CD4-positive, CD25-positive, alpha-beta regulatory T cell (primary cell): ENCODE measurements around the gene TELO2. TPM values are rescaled to one million over a fixed set of nuclear protein-coding genes. Genes with fewer than 3 reads are reported as not detected.

Source experiments
- ATAC-seq, 2 donors: fragments of 150-1000 bp; cut with Tn5 transposase; one replicate each; pipeline ENCODE4 v1.10.0; 2021; ENCODE audit warnings: low read depth in 2 of 2, moderate number of reproducible peaks in 2 of 2, moderate library complexity in 1 of 2
- DNase-seq, 3 donors: peaks; one replicate each; pipeline versions ENCODE4 v3.0.0 to v3.0.0-alpha.2; 2012 to 2022; ENCODE audit warnings: mixed read lengths in 1 of 3
- H3K27ac ChIP-seq: one replicate; pipeline ENCODE4 v1.7.0; 2013; ENCODE audit warnings: mild to moderate bottlenecking, low read length; ENCODE audit not compliant: insufficient read depth, poor library complexity, severe bottlenecking
- H3K27me3 ChIP-seq: one replicate; pipeline ENCODE4 v1.7.0; 2013; ENCODE audit warnings: low read length; ENCODE audit not compliant: control insufficient read depth, insufficient read depth
- H3K36me3 ChIP-seq: one replicate; pipeline ENCODE4 v1.7.0; 2013; ENCODE audit warnings: mild to moderate bottlenecking, low read length, moderate library complexity; ENCODE audit not compliant: control insufficient read depth, insufficient read depth
- H3K4me1 ChIP-seq: 2 replicates; pipeline ENCODE4 v1.7.0; 2013; ENCODE audit warnings: mild to moderate bottlenecking, low read length; ENCODE audit not compliant: insufficient read depth, control insufficient read depth, poor library complexity, severe bottlenecking
- H3K4me3 ChIP-seq: one replicate; pipeline ENCODE4 v1.7.0; 2013; ENCODE audit warnings: low read depth, mild to moderate bottlenecking, low read length, moderate library complexity
- H3K9me3 ChIP-seq, 2 experiments: 1 replicate in 1 of 2; 2 replicates in 1 of 2; pipeline ENCODE4 v1.7.0; 2013; ENCODE audit warnings: low read length in 2 of 2, mild to moderate bottlenecking in 1 of 2, moderate library complexity in 1 of 2; ENCODE audit not compliant: control insufficient read depth in 2 of 2
- H3K27ac Mint-ChIP-seq, 3 donors: one replicate each; pipeline ENCODE4 v1.8.0; 2020 to 2022; ENCODE audit warnings: mild to moderate bottlenecking in 3 of 3, mixed read lengths in 3 of 3, moderate library complexity in 2 of 3
- H3K27me3 Mint-ChIP-seq: one replicate; pipeline ENCODE4 v1.8.0; 2022; ENCODE audit warnings: mild to moderate bottlenecking, mixed read lengths
- H3K36me3 Mint-ChIP-seq: one replicate; pipeline ENCODE4 v1.8.0; 2020; ENCODE audit warnings: mixed read lengths
- H3K4me1 Mint-ChIP-seq, 4 donors: one replicate each; pipeline ENCODE4 v1.8.0; 2020 to 2022; ENCODE audit warnings: mixed read lengths in 4 of 4, mild to moderate bottlenecking in 1 of 4
- H3K4me3 Mint-ChIP-seq, 4 donors: one replicate each; pipeline ENCODE4 v1.8.0; 2020 to 2022; ENCODE audit warnings: mild to moderate bottlenecking in 4 of 4, mixed read lengths in 4 of 4, moderate library complexity in 3 of 4
- H3K9me3 Mint-ChIP-seq, 7 donors: one replicate each; pipeline ENCODE4 v1.8.0; 2020 to 2022; ENCODE audit warnings: mixed read lengths in 7 of 7, mild to moderate bottlenecking in 3 of 7, moderate library complexity in 2 of 7
- polyA plus RNA-seq, 4 donors: library from polyadenylated mRNA; unstranded; fragments of 300-500 nt; fragmentation: Illumina TruSeq; gene quantifications; one replicate each; pipeline ENCODE4 v1.2.3, GENCODE V29; 2021
- total RNA-seq: library from RNA; stranded (reverse); gene quantifications from one replicate; pipeline ENCODE4 v1.2.3, GENCODE V29; 2022

Gene TELO2
- total and polyA plus RNA-seq, 5 donors from 2014 or later: 9.1 to 27.4 (median 12.0) TPM

- ATAC-seq: no peak
- Histone ChIP-seq H3K27me3 (no peaks in the 10 kb centered on the region), H3K4me1 (no peaks in the 10 kb centered on the region), H3K27ac (no peak overlapping the region), H3K4me3 (no peak overlapping the region), H3K9me3 (no peaks in the 10 kb centered on the region), H3K36me3 (peaks cover 26% of the 10 kb centered on the region)
- H3K4me1 Mint-ChIP-seq: peaks cover 0 to 3% (median 0%) of the 10 kb centered on the region in 4 donors
- no peak overlapping the region for H3K27ac Mint-ChIP-seq
- DNase-seq: no peak
- H3K9me3 Mint-ChIP-seq: no peaks in the 10 kb centered on the region
- no peak overlapping the region for H3K4me3 Mint-ChIP-seq
- H3K27me3 Mint-ChIP-seq: no peaks in the 10 kb centered on the region
- H3K36me3 Mint-ChIP-seq: peaks cover 16% of the 10 kb centered on the region
Observed at GRCh38 chr16:1453316-1453715, 39.8 kb upstream of the TELO2 start.

GRCh38 chr16:1454561-1454960 is 38.6 kb upstream of the TELO2 start:
- Mint-ChIP-seq H3K9me3 (no peaks in the 10 kb centered on the region), H3K27me3 (no peaks in the 10 kb centered on the region), H3K27ac (no peak overlapping the region), H3K4me1 (peaks cover 0 to 3% (median 0%) of the 10 kb centered on the region in 4 donors), H3K36me3 (peaks cover 16% of the 10 kb centered on the region), H3K4me3 (no peak overlapping the region)
- no peak for DNase-seq
- peaks cover 25% of the 10 kb centered on the region for H3K36me3 ChIP-seq
- ATAC-seq: no peak
- no peaks in the 10 kb centered on the region for H3K4me1 ChIP-seq
- no peaks in the 10 kb centered on the region for H3K27me3 ChIP-seq
- no peak overlapping the region for H3K27ac ChIP-seq
- no peaks in the 10 kb centered on the region for H3K9me3 ChIP-seq
- H3K4me3 ChIP-seq: no peak overlapping the region

- no peak overlapping the region for H3K27ac Mint-ChIP-seq
- Histone ChIP-seq H3K4me1 (no peaks in the 10 kb centered on the region), H3K27ac (no peak overlapping the region), H3K27me3 (no peaks in the 10 kb centered on the region), H3K36me3 (peaks cover 25% of the 10 kb centered on the region), H3K9me3 (no peaks in the 10 kb centered on the region), H3K4me3 (no peak overlapping the region)
- peaks cover 0 to 1% (median 0%) of the 10 kb centered on the region in 7 donors for H3K9me3 Mint-ChIP-seq
- no peak overlapping the region for H3K4me3 Mint-ChIP-seq
- H3K27me3 Mint-ChIP-seq: no peaks in the 10 kb centered on the region
- peaks cover 0 to 3% (median 0%) of the 10 kb centered on the region in 4 donors for H3K4me1 Mint-ChIP-seq
- ATAC-seq: no peak
- H3K36me3 Mint-ChIP-seq: peaks cover 16% of the 10 kb centered on the region
- no peak for DNase-seq
Observed at GRCh38 chr16:1455190-1456171, 37.7 kb upstream of the TELO2 start.

GRCh38 chr16:1456951-1457350 is 36.2 kb upstream of the TELO2 start:
- no peak for ATAC-seq
- no peaks in the 10 kb centered on the region for H3K4me1 ChIP-seq
- H3K36me3 ChIP-seq: peaks cover 25% of the 10 kb centered on the region
- Mint-ChIP-seq H3K36me3 (peaks cover 12% of the 10 kb centered on the region), H3K27ac (no peak overlapping the region), H3K27me3 (no peaks in the 10 kb centered on the region), H3K9me3 (peaks cover 0 to 1% (median 0%) of the 10 kb centered on the region in 7 donors), H3K4me1 (peaks cover 0 to 3% (median 0%) of the 10 kb centered on the region in 4 donors), H3K4me3 (no peak overlapping the region)
- H3K9me3 ChIP-seq: no peaks in the 10 kb centered on the region
- H3K4me3 ChIP-seq: no peak overlapping the region
- H3K27ac ChIP-seq: no peak overlapping the region
- DNase-seq: no peak
- no peaks in the 10 kb centered on the region for H3K27me3 ChIP-seq

- peaks cover 9% of the 10 kb centered on the region for H3K36me3 Mint-ChIP-seq
- H3K27ac Mint-ChIP-seq: no peak overlapping the region
- H3K27me3 ChIP-seq: no peaks in the 10 kb centered on the region
- H3K9me3 Mint-ChIP-seq: peaks cover 0 to 1% (median 0%) of the 10 kb centered on the region in 7 donors
- no peaks in the 10 kb centered on the region for H3K9me3 ChIP-seq
- no peaks in the 10 kb centered on the region for H3K27me3 Mint-ChIP-seq
- peaks cover 22% of the 10 kb centered on the region for H3K36me3 ChIP-seq
- H3K4me1 Mint-ChIP-seq: peaks cover 0 to 3% (median 0%) of the 10 kb centered on the region in 4 donors
- H3K27ac ChIP-seq: no peak overlapping the region
- no peak overlapping the region for H3K4me3 ChIP-seq
- ATAC-seq: no peak
- no peaks in the 10 kb centered on the region for H3K4me1 ChIP-seq
- no peak for DNase-seq
- H3K4me3 Mint-ChIP-seq: no peak overlapping the region
Observed at GRCh38 chr16:1457489-1458245, 35.5 kb upstream of the TELO2 start.

GRCh38 chr16:1458336-1458976 is 34.7 kb upstream of the TELO2 start:
- Mint-ChIP-seq H3K36me3 (peaks cover 9% of the 10 kb centered on the region), H3K4me3 (no peak overlapping the region), H3K9me3 (peaks cover 0 to 1% (median 0%) of the 10 kb centered on the region in 7 donors), H3K27me3 (no peaks in the 10 kb centered on the region), H3K27ac (peak overlapping the region in 1 of 3 donors; percentile 25), H3K4me1 (peaks cover 0 to 3% (median 0%) of the 10 kb centered on the region in 4 donors)
- Histone ChIP-seq H3K27me3 (no peaks in the 10 kb centered on the region), H3K4me1 (no peaks in the 10 kb centered on the region), H3K36me3 (peaks cover 20% of the 10 kb centered on the region), H3K4me3 (no peak overlapping the region), H3K27ac (no peak overlapping the region), H3K9me3 (no peaks in the 10 kb centered on the region)
- ATAC-seq: no peak
- no peak for DNase-seq

GRCh38 chr16:1458977-1459341 is 34.2 kb upstream of the TELO2 start:
- ATAC-seq: peak; percentile 29 to 48
- H3K36me3 Mint-ChIP-seq: peaks cover 6% of the 10 kb centered on the region
- H3K27ac ChIP-seq: no peak overlapping the region
- H3K27me3 ChIP-seq: no peaks in the 10 kb centered on the region
- H3K4me3 ChIP-seq: no peak overlapping the region
- no peak for DNase-seq
- no peaks in the 10 kb centered on the region for H3K4me1 ChIP-seq
- peaks cover 0 to 1% (median 0%) of the 10 kb centered on the region in 7 donors for H3K9me3 Mint-ChIP-seq
- H3K27me3 Mint-ChIP-seq: no peaks in the 10 kb centered on the region
- H3K4me1 Mint-ChIP-seq: peaks cover 0 to 3% (median 0%) of the 10 kb centered on the region in 4 donors
- H3K36me3 ChIP-seq: peaks cover 19% of the 10 kb centered on the region
- no peak overlapping the region for H3K4me3 Mint-ChIP-seq
- H3K27ac Mint-ChIP-seq: peak overlapping the region in 1 of 3 donors; percentile 25
- H3K9me3 ChIP-seq: no peaks in the 10 kb centered on the region
